Cardiac fibroblast (primary cell): Measurements from ENCODE around the gene GOLGA7B.
A peak's percentile ranks its signal among the peaks of the same experiment; 100 is the strongest.

ENCODE experiments used
- DNase-seq, 2 donors: peaks; one replicate each; pipeline versions ENCODE4 v3.0.0 to v3.0.0-alpha.2; 2010; ENCODE audit warnings: low read depth in 2 of 2
- H3K4me3 ChIP-seq, 2 donors: replicated peaks in 1 of 2; 1 replicate in 1 of 2; 2 replicates in 1 of 2; pipeline ENCODE4 v1.5.1; 2011; ENCODE audit warnings: low read depth in 2 of 2, low read length in 2 of 2, mild to moderate bottlenecking in 2 of 2, moderate library complexity in 1 of 2
- TF ChIP-seq, protein P1 (sequence below): IDR thresholded peaks from one replicate; pipeline ENCODE4 v1.5.1; 2011; ENCODE audit warnings: low read depth, mild to moderate bottlenecking, low read length, inconsistent platforms

Gene GOLGA7B

DNA sequence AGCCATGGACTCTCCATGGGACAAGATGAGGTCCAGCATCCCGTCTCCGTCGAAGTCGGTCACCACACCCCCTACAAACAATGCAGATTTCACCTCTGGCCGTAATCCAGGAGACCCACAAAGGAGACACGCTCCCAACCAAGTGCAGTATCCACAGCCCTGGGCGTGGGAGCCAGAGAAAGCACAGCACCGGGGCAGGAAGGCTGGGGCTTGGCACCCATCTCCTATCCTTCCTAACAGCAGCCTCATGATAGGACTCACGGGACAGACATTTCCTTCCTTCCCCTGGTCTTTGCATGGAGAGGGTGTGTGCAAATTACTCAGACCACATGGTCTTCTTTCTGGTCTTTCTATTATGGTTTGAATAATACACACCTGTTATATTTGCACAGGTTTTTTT, 46.3 kb downstream of the GOLGA7B start:
- no peak overlapping the region for H3K4me3 ChIP-seq
- TF ChIP-seq, protein P1, sequence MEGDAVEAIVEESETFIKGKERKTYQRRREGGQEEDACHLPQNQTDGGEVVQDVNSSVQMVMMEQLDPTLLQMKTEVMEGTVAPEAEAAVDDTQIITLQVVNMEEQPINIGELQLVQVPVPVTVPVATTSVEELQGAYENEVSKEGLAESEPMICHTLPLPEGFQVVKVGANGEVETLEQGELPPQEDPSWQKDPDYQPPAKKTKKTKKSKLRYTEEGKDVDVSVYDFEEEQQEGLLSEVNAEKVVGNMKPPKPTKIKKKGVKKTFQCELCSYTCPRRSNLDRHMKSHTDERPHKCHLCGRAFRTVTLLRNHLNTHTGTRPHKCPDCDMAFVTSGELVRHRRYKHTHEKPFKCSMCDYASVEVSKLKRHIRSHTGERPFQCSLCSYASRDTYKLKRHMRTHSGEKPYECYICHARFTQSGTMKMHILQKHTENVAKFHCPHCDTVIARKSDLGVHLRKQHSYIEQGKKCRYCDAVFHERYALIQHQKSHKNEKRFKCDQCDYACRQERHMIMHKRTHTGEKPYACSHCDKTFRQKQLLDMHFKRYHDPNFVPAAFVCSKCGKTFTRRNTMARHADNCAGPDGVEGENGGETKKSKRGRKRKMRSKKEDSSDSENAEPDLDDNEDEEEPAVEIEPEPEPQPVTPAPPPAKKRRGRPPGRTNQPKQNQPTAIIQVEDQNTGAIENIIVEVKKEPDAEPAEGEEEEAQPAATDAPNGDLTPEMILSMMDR, result no peak
- no peak for DNase-seq

DNA sequence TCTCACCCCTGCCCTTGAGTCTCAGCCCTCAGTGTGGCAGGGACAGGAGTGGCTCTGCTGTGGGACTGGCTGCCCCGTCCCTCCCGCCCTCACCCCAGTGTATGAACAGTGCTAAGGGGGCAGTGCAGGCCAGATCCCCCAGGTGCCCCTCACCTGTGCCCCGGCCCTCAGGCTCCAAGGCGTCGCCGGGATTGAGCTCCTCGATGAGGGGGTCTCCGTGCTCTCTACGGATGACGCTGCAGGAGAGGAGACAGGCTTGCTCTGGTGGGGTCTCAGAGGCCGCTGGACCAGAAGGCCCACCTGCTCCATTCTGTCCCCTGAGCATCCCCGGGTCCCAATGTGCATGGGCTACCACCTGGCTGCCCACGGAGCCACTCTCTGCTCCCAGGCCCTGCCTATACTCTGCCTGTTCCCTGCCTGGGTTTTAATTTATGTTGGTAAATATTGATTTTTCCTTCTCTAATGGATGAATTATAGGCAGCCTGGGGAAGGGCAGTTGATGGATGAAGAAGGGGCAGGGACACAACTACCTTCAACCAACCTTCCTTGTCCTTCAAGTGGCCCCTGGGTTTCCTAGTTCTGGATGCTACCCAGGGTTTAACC, 47.2 kb downstream of the GOLGA7B start:
- H3K4me3 ChIP-seq, result no peak overlapping the region
- TF ChIP-seq, protein P1, result no peak
- no peak for DNase-seq

GRCh38 chr10:97898429-97898828, 48.8 kb downstream of the GOLGA7B start:
- peak in 1 of 2 donors; percentile 12 for DNase-seq
- TF ChIP-seq, protein P1, result no peak

GRCh38 chr10:97901381-97901780, 51.7 kb downstream of the GOLGA7B start:
- TF ChIP-seq, protein P1, result no peak
- H3K4me3 ChIP-seq, result no peak overlapping the region
- no peak for DNase-seq

More at GRCh38 chr10:97898429-97898828, 48.8 kb downstream of the GOLGA7B start:
- no peak overlapping the region for H3K4me3 ChIP-seq

DNA sequence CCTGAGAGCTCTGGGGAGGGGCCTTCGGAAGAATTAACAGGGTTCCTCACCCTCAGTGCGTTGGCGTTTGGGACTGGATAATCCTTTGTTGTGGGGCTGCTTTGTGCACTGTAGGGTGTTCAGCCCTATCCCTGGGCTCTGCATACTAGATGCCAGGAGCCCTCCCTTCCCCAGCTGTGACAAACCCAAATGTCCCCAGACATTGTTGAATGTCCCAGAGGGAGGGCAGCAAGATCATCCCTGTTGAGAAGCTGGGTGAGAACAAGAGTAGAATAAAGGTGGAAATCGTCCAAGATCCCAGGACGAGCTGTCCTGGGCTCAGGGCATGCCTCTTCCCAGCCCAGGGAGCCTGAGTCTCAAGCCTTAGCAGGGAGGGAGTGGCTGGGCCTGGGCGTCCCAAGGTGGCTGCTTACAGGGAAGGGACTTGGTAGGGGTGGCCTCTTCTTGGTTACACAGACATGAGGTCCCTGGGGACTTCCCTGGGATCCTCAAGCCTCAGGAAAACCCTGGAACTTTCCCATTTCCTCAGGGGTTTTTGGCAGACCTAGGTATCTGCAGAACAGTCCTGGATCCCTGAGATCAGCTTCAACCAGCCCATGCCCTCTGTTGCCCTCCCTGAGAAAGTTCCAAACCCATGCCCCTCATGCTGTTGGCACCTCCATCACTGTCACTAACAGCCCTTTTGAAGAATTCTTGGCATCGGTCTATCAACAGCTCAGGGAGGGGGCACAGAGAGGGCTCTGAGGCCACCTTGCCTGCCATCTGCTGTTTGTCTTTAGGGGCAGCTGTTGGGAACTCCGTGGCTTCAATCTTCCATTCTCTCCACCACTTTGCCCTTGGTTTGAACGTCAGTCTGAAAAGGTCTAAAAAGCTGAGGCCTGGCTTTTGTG, 53.7 kb downstream of the GOLGA7B start:
- TF ChIP-seq, protein P1, result no peak
- DNase-seq, result no peak
- no peak overlapping the region for H3K4me3 ChIP-seq

- H3K4me3 ChIP-seq, result no peak overlapping the region
- no peak for DNase-seq
- TF ChIP-seq, protein P1, result no peak
These were observed 54.4 kb downstream of the GOLGA7B start for GRCh38 chr10:97904018-97904381.
